ENCODE measurements around the gene GNG12. TPM values are rescaled to one million over a fixed set of nuclear protein-coding genes. Genes with fewer than 3 reads are reported as not detected.

GNG12 gene
- total RNA-seq, 1 experiment from 2014 or later, result 23.7 TPM

DNA sequence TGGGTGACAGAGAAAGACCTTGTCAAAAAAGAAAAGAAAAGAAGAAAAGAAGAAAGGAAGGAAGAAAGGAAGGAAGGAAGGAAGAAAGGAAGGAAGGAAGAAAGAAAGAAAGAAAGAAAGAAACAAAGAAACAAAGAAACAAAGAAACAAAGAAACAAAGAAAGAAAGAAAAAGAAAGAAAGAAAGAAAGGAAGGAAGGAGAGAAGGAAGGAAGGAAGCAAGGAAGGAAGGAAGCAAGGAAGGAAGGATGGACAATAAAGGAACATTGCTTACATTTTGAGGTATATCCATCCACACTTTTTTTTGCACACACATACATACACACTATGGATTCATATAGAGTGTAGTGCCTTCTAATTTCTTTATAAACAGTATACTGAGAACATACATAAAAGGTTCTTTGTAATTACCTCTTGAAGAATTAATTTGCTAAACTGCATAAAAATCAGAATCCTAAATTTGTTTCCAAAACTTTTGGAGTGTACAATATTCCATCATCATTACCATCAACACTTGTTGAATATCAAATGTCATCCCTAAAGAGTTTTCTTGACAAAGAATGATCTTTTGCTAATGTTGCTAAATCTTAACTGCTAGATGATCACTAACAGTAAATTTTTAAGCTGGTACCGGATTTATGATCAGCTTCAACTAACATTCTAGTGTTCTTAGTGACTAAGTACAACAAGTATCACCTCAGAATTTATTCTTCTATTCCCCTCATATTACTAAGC, 159.6 kb downstream of the GNG12 start (continued):
- no peak for TF ChIP-seq ATF6 (CRISPR knock-in tag; IDR thresholded peaks at IDR 0.05)
- no peak for TF ChIP-seq OVOL2 (CRISPR knock-in tag; IDR thresholded peaks at IDR 0.05; ENCODE audit: borderline replicate concordance)
- TF ChIP-seq, protein P1, sequence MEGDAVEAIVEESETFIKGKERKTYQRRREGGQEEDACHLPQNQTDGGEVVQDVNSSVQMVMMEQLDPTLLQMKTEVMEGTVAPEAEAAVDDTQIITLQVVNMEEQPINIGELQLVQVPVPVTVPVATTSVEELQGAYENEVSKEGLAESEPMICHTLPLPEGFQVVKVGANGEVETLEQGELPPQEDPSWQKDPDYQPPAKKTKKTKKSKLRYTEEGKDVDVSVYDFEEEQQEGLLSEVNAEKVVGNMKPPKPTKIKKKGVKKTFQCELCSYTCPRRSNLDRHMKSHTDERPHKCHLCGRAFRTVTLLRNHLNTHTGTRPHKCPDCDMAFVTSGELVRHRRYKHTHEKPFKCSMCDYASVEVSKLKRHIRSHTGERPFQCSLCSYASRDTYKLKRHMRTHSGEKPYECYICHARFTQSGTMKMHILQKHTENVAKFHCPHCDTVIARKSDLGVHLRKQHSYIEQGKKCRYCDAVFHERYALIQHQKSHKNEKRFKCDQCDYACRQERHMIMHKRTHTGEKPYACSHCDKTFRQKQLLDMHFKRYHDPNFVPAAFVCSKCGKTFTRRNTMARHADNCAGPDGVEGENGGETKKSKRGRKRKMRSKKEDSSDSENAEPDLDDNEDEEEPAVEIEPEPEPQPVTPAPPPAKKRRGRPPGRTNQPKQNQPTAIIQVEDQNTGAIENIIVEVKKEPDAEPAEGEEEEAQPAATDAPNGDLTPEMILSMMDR (IDR thresholded peaks at IDR 0.05), result no peak
- no peak for TF ChIP-seq NR1H2 (CRISPR knock-in tag; IDR thresholded peaks at IDR 0.05)

DNA sequence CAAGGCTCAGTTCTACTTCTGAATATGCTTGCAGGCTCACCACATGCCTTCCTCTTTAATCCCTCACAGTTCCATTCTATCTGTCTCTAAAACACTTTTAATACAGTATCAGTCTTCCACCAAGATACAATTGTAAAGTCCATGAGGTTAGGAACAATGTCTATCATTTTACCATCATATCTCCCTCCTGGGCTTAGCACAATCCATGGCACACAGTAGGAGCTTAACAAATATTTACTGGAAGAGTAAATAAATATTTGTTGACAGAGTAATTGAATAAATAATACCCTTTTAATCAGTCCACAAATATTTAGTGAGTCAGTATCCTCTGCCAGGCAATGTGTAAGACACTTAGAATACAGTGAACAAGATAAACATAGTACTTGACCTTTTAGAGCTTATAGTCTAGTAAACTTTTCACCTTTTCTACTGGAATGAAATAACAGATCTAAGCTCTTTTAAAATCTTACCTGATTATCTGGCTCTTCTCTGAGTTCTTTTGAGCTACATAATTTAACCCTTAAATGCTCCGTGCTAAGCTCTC, 160.9 kb downstream of the GNG12 start:
- TF ChIP-seq ZBTB21 (CRISPR knock-in tag; IDR thresholded peaks at IDR 0.05; ENCODE audit: borderline replicate concordance) (no peak), NFYB (CRISPR knock-in tag; conservative IDR thresholded peaks at IDR 0.05; ENCODE audit: low read depth) (no peak), IRF2 (CRISPR knock-in tag; IDR thresholded peaks at IDR 0.05; ENCODE audit: borderline replicate concordance, low read depth) (no peak), ZNF416 (CRISPR knock-in tag; IDR thresholded peaks at IDR 0.05) (no peak), NR2C2 (CRISPR knock-in tag; IDR thresholded peaks at IDR 0.05) (no peak), ZNF317 (CRISPR knock-in tag; IDR thresholded peaks at IDR 0.05; ENCODE audit: borderline replicate concordance, low read depth) (no peak), ATF3 (CRISPR knock-in tag; conservative IDR thresholded peaks at IDR 0.05) (no peak), MXD4 (CRISPR knock-in tag; IDR thresholded peaks at IDR 0.05; ENCODE audit: borderline replicate concordance) (no peak), ZNF281 (CRISPR knock-in tag; IDR thresholded peaks at IDR 0.05) (no peak), RORB (CRISPR knock-in tag; IDR thresholded peaks at IDR 0.05) (no peak)
- ChIA-PET CTCF (interaction anchor here (1.4 kb wide), 1 partner anchor 28 kb away, joined by 5 read pairs; no protein-coding TSS in a partner anchor), POLR2A (no interaction called here)
- H3K9me3 Mint-ChIP-seq, result no peaks in the 10 kb centered on the region
- H3K36me3 Mint-ChIP-seq, result no peaks in the 10 kb centered on the region
- DNase-seq (ENCODE audit: low spot score) (no peak), ATAC-seq (no peak)
- H3K4me3 Mint-ChIP-seq, result no peak overlapping the region
- H3K4me1 Mint-ChIP-seq, result peaks cover 10% of the 10 kb centered on the region; the same call in 1 of the 2 replicates
- no peak overlapping the region for H3K27ac Mint-ChIP-seq
- peaks cover 6% of the 10 kb centered on the region; the same call in 1 of the 2 replicates for H3K27me3 Mint-ChIP-seq (ENCODE audit: low read depth)

- TF ChIP-seq OVOL2 (CRISPR knock-in tag; IDR thresholded peaks at IDR 0.05; ENCODE audit: borderline replicate concordance) (no peak), ATF1 (CRISPR knock-in tag; IDR thresholded peaks at IDR 0.05) (no peak)
- H3K9me3 Mint-ChIP-seq, result no peaks in the 10 kb centered on the region
- DNase-seq (ENCODE audit: low spot score), result no peak
- POLR2A ChIA-PET, result no interaction called here
- H3K36me3 Mint-ChIP-seq, result no peaks in the 10 kb centered on the region
- CTCF ChIA-PET, result no interaction called here
- ATAC-seq, result no peak
- H3K4me1 Mint-ChIP-seq, result no peaks in the 10 kb centered on the region
- no peak overlapping the region for H3K4me3 Mint-ChIP-seq
- no peak overlapping the region for H3K27ac Mint-ChIP-seq
- peaks cover 6% of the 10 kb centered on the region; the same call in 1 of the 2 replicates for H3K27me3 Mint-ChIP-seq (ENCODE audit: low read depth)
These were observed 164.6 kb downstream of the GNG12 start for GRCh38 chr1:67668660-67669059.
